GM12865 (cell line): ENCODE data around the gene SGF29.
"Not testable (repeated sequence)": the region's sequence is repeated elsewhere in the genome, so short reads cannot be mapped to it uniquely, and the experiment has no call there.

Source experiments
- DNase-seq: peaks from one replicate; pipeline ENCODE4 v3.0.0; 2010; ENCODE audit warnings: low read depth
- H3K4me3 ChIP-seq: 2 replicates; pipeline ENCODE4 v1.5.1; 2011; ENCODE audit warnings: mild to moderate bottlenecking, low read depth, low read length, control low read depth
- TF ChIP-seq, protein P1 (sequence below): IDR thresholded peaks from 2 replicates; pipeline ENCODE4 v1.5.1; 2011; ENCODE audit warnings: low read length, control low read depth, low read depth, inconsistent platforms; ENCODE audit not compliant: insufficient read depth; ENCODE audit errors: missing control alignments

The SGF29 gene

DNA sequence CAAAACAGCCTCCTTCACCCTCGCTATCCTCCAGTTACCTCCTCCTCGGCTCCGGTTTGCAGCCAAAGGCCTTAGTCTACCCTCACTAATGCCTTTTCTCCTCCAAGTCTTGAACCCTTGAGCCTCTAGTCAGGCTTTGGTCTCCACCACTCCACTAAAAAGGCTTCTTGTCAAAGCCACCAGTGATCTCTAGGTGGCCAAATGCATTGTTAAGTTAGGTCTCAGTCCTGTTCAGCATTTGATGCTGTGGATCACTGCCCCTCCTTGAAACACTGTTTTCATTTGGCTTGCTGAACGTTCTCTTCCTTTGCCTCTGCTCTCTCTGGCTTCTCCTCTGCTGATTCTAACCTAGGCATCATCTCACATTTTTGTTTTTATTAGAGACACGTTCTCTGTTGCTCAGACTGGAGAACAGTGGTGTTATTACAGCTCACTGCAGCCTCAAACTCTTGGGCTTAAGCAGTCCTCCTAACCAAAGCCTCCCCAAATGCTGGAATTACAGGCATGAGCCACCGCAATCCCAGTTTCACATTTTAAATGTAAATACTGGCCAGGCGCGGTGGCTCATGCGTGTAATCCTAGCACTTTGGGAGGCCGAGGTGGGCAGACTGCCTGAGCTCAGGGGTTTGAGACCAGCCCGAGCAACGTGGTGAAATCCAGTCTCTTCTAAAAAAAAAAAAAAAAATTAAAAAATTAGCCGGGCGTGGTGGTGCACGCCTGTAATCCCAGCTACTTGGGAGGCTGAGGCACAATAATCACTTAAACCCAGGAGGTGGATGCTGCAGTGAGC is 1.1 kb downstream of the SGF29 start:
- peak overlapping the region; percentile 67 for H3K4me3 ChIP-seq
- TF ChIP-seq, protein P1, sequence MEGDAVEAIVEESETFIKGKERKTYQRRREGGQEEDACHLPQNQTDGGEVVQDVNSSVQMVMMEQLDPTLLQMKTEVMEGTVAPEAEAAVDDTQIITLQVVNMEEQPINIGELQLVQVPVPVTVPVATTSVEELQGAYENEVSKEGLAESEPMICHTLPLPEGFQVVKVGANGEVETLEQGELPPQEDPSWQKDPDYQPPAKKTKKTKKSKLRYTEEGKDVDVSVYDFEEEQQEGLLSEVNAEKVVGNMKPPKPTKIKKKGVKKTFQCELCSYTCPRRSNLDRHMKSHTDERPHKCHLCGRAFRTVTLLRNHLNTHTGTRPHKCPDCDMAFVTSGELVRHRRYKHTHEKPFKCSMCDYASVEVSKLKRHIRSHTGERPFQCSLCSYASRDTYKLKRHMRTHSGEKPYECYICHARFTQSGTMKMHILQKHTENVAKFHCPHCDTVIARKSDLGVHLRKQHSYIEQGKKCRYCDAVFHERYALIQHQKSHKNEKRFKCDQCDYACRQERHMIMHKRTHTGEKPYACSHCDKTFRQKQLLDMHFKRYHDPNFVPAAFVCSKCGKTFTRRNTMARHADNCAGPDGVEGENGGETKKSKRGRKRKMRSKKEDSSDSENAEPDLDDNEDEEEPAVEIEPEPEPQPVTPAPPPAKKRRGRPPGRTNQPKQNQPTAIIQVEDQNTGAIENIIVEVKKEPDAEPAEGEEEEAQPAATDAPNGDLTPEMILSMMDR = no peak
- no peak for DNase-seq

DNA sequence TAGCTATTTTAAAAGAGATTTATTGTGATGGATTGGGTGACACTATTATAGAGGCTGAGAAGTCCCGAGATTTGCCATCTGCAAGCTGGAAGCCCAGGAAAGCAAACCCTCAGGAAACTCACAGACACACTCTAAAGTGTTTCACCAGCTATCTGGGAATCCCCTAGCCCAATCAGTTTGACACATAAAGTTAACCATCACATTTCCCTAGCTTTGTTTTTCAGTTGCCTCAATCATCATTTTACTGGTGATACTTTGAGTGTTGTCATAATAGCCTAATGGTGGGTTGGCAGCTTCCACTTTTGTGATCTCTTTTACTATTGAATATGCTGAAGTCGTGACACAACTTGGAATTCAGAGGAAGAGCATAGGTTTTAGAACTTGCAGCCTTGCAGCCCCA is 1.8 kb downstream of the SGF29 start:
- peak; percentile 45 for DNase-seq
- H3K4me3 ChIP-seq = no peak overlapping the region
- TF ChIP-seq, protein P1 = no peak

DNA sequence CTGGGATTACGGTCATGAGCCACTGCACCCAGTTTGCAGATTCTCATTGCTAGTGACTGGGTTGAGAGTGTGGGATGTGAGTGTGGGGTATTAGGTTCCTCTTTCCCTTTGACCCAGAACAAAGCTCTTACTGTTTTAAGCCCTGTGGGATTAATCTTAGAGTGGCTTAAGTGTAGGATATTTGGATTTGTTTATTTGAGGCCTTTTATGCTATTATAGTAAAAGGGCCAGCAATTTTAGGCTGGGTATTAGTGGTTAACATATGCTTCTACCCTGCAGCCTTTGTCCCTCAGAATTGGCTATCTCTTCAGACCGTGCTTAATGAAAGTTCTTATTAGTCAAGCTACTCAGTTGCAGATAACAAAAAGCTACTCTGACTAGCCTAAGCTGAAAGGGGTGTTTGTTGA is 3.2 kb downstream of the SGF29 start:
- no peak for DNase-seq
- TF ChIP-seq, protein P1 = no peak
- H3K4me3 ChIP-seq = no peak overlapping the region

DNA sequence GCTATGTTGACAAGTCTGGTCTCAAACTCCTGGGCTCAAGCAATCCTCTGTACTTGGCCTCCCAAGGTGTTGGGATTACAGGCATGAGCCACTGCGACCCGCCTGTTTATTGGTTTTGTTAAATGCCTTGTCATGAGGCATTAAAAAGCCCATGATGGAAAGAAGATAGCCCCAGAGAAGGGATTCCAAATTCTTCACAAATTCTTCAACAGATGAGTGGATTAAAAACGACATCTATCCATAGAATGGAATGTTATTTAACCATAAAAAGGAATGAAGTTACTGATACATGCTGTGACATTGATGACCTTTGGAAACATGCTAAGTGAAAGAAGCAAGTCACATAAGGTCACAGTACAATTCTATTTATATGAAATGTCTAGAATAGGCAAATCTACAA is 4.7 kb downstream of the SGF29 start:
- no peak for DNase-seq
- TF ChIP-seq, protein P1 = no peak
- H3K4me3 ChIP-seq = no peak overlapping the region

DNA sequence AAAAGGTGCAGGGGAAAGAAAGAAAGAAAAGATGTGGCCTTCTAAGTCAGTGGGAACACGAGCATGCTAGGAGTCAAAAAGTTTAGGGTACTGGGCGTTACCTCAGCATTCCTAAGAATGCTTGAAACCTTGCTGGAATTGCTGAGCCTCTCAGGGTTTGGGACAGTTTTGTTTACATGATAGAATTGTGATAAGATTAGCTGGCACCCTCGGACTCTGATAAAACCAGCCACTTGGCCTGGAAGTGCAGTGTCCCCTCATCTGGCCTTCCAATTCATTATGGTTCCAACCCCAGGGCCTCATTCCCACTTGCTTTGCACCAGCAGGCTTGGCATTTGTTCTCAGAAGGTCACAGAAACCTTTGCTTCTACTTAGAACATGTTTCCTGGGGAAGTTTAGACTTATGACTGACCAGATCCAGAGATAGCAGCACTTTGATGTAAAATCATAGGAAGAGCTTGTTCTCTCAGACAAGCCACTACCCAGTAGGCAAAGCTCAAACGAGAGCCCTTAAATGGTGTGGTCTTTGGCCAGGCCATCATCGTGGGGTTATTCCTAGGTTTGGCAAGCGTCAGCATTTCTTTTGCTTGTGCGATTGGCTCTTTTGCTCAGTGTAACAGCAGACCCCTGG is 8.0 kb downstream of the SGF29 start:
- DNase-seq = no peak
- TF ChIP-seq, protein P1 = no peak
- no peak overlapping the region for H3K4me3 ChIP-seq

DNA sequence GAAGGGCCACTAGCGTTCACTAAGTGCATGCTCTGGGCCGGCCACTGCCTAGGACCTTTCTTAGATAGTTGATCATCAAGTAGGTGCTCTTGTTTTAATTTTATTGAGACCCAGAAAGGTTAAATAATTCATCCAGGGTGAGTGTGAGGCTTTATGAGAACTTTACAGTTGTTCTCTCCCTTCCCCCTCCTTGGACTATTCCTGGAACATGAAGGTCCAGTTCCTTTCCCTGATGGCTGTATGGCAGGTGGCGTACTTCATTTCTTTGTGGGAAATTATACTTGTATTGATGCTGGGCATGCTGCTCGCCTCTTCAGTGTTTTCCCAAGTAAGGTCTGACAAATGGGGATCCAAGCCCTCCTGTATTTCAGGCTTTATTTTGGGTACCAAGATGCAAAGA is 8.5 kb downstream of the SGF29 start:
- no peak for DNase-seq
- TF ChIP-seq, protein P1 = no peak
- no peak overlapping the region for H3K4me3 ChIP-seq

DNA sequence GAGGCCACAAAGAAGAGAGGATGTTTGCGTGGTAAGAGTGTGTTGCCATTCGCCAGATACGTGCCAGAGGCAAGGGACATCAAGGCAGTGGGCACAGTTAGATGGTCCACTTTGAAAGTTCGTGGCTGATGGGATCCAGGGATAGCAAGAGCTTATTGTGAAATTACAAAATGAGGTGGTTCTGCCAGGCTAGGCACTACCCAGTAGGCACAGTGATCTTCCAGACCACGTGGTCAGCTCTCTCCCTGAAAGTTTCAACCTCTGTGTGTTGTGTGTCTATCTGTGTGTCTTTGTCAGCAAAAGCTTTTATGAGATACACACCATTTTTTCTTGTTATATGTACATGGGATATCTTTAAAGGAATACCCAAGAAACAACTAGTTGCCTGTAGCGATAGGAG is 9.5 kb downstream of the SGF29 start:
- DNase-seq = no peak
- H3K4me3 ChIP-seq = no peak overlapping the region
- TF ChIP-seq, protein P1 = no peak

DNA sequence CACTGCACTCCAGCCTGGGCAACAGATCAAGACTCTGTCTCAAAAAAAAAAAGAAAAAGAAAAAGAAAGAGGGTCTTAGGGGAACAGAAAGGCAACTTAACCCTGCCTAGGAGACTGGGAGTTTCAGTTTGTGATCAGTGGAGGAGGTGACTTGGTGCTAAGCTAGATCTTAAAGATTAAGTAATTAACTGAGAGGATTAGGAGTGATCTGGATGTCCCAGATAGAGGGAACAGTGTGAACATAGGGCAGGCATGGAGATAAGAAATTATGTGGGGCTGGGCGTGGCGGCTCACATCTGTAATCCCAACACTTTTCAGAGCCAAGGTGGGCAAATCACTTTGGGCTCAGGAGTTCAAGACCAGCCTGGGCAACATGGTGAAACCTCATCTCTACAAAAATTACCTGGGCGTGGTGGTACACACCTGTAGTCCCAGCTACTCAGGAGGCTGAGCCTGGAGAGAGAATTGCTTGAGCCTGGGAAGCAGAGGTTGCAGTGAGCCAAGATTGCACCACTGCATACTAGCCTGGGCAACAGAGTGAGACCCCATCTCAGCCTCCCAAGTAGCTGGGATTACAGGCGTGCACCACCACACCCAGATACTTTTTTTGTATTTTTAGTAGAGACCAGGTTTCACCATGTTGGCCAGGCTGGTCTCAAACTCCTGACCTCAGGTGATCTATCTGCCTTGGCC is 12.7 kb downstream of the SGF29 start:
- not testable (repeated sequence) for H3K4me3 ChIP-seq, DNase-seq
